BLaER1 treated with 17β-estradiol and CSF1 and Interleukin-3, amounts not matched to agents 10 nM and 100 nM (cell line): ENCODE measurements around the gene AP1B1.
"Not testable (repeated sequence)": the region's sequence is repeated elsewhere in the genome, so short reads cannot be mapped to it uniquely, and the experiment has no call there.

Source experiments
- H3K27ac ChIP-seq, 11 experiments: shearing (Covaris generic); formaldehyde crosslinking; 2 replicates each; pipeline ENCODE4 v1.8.1; 2022
- H3K27me3 ChIP-seq, 11 experiments: shearing (Covaris generic); formaldehyde crosslinking; 2 replicates each; pipeline ENCODE4 v1.8.1; 2022
- H3K36me3 ChIP-seq, 11 experiments: shearing (Covaris generic); formaldehyde crosslinking; 2 replicates each; pipeline ENCODE4 v1.8.1; 2022
- H3K4me1 ChIP-seq, 10 experiments: shearing (Covaris generic); formaldehyde crosslinking; 2 replicates each; pipeline ENCODE4 v1.8.1; 2022
- H3K4me2 ChIP-seq, 11 experiments: shearing (Covaris generic); formaldehyde crosslinking; 2 replicates each; pipeline ENCODE4 v1.8.1; 2022
- H3K4me3 ChIP-seq, 10 experiments: shearing (Covaris generic); formaldehyde crosslinking; 2 replicates each; pipeline ENCODE4 v1.8.1; 2022
- H3K9ac ChIP-seq, 11 experiments: shearing (Covaris generic); formaldehyde crosslinking; 2 replicates each; pipeline ENCODE4 v1.8.1; 2022
- H3K9me3 ChIP-seq, 11 experiments: shearing (Covaris generic); formaldehyde crosslinking; replicated peaks in 1 of 11; 2 replicates each; pipeline ENCODE4 v1.8.1; 2022
- H4K20me1 ChIP-seq, 11 experiments: shearing (Covaris generic); formaldehyde crosslinking; 2 replicates each; pipeline ENCODE4 v1.8.1; 2022
- Cebpa-rat ChIP-seq, 11 experiments: shearing (Covaris generic); IDR thresholded peaks; 2 replicates each; pipeline ENCODE4 v1.8.1; 2022

AP1B1 gene

DNA sequence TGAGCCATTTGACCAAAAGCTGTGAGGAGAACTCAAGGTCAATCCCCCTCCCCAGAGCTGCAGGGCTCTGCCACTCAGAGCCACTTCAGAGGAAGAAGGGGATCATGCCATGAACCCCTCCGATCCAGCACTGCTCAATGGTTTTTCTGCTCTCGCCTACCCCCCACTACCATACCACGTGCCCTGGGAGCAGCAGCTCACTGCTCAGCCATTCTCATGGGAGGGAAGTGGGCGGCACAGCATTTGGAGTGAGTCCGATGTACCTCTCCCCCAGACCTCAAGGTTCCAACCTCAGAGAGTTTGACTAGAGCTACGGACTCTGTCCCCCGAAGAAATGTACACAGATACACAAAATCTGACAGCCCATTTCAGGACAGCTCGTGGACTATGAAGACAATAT is 34.5 kb downstream of the AP1B1 start:
- peaks cover 0 to 14% (median 0%) of the 10 kb centered on the region in 11 experiments; a peak in 1 of 22 replicates for H3K27me3 ChIP-seq
- peaks cover 80 to 100% (median 92%) of the 10 kb centered on the region in 11 experiments for H3K36me3 ChIP-seq
- peak overlapping the region in 5 of 11 experiments; percentile 1 to 61 (median 3); a peak in 4 of 22 replicates for H3K9ac ChIP-seq
- H3K4me2 ChIP-seq, result peak overlapping the region; percentile 49 to 90 (median 77)
- peaks cover 31 to 38% (median 33%) of the 10 kb centered on the region in 10 experiments for H3K4me1 ChIP-seq
- no peaks in the 10 kb centered on the region for H3K9me3 ChIP-seq
- peaks cover 48 to 100% (median 69%) of the 10 kb centered on the region in 11 experiments for H4K20me1 ChIP-seq
- TF ChIP-seq Cebpa-rat (IDR thresholded peaks at IDR 0.05), result no peak
- 0 out of 20 replicates have a peak overlapping the region, but pooled peaks of 1 of the 10 experiments have one; percentile 1 for H3K4me3 ChIP-seq
- no peak overlapping the region for H3K27ac ChIP-seq

DNA sequence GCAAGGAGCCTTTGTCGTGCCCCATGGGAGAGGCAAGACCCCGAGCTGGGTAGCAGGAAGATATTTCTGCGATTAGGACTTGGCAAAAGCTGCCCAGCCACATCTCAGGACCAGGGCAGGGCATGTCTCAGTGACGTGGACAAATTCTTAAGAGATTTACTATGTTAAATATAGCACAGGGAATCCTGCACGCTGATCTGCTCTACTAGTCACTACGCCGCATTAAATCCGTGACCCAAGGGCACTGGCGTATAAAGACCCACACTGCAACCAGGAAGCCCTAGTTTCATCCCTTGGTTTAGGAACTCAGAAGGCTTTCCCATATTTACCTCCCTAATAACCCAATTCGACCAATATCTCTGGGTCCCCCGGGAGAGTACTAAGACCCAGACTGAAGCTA is 35.1 kb downstream of the AP1B1 start:
- Histone ChIP-seq H3K27ac (no peak overlapping the region), H3K9me3 (no peaks in the 10 kb centered on the region), H3K4me1 (peaks cover 31 to 38% (median 33%) of the 10 kb centered on the region in 10 experiments), H3K4me3 (no peak overlapping the region), H3K9ac (peak overlapping the region in 4 of 11 experiments; percentile 1 to 61 (median 7); a peak in 5 of 22 replicates), H3K36me3 (peaks cover 80 to 100% (median 92%) of the 10 kb centered on the region in 11 experiments), H3K27me3 (peaks cover 0 to 14% (median 0%) of the 10 kb centered on the region in 11 experiments; a peak in 1 of 22 replicates), H3K4me2 (peak overlapping the region; percentile 49 to 90 (median 77)), H4K20me1 (peaks cover 43 to 98% (median 63%) of the 10 kb centered on the region in 11 experiments)
- TF ChIP-seq Cebpa-rat (IDR thresholded peaks at IDR 0.05), result no peak

DNA sequence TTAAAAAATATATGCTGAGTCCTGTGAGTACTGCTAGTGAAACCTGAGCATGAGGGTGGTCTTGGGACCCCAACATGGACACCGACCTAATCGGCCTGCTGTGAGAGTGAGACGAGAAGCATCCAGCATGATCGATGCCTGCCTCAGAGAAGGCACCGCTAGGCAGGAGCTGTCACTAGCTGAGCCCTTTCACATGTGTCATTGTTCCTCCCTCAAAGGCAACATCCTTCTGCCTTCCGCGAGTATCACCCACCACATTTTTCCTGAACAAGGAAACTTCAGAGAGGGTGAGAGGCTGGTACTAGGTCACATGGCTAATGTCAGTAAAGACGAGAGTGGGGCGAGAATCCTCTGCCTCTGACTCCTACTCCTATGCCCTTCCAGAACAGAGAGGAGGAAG is 35.6 kb downstream of the AP1B1 start:
- peak overlapping the region; percentile 49 to 90 (median 77); a peak in 21 of 22 replicates for H3K4me2 ChIP-seq
- no peaks in the 10 kb centered on the region for H3K9me3 ChIP-seq
- H3K4me3 ChIP-seq, result no peak overlapping the region
- TF ChIP-seq Cebpa-rat (IDR thresholded peaks at IDR 0.05), result no peak
- H3K4me1 ChIP-seq, result peaks cover 31 to 38% (median 33%) of the 10 kb centered on the region in 10 experiments
- peaks cover 38 to 98% (median 58%) of the 10 kb centered on the region in 11 experiments for H4K20me1 ChIP-seq
- H3K27me3 ChIP-seq, result peaks cover 0 to 14% (median 0%) of the 10 kb centered on the region in 11 experiments; a peak in 1 of 22 replicates
- H3K36me3 ChIP-seq, result peaks cover 80 to 100% (median 92%) of the 10 kb centered on the region in 11 experiments
- peak overlapping the region in 4 of 11 experiments; percentile 1 to 61 (median 7); a peak in 4 of 22 replicates for H3K9ac ChIP-seq
- H3K27ac ChIP-seq, result no peak overlapping the region

DNA sequence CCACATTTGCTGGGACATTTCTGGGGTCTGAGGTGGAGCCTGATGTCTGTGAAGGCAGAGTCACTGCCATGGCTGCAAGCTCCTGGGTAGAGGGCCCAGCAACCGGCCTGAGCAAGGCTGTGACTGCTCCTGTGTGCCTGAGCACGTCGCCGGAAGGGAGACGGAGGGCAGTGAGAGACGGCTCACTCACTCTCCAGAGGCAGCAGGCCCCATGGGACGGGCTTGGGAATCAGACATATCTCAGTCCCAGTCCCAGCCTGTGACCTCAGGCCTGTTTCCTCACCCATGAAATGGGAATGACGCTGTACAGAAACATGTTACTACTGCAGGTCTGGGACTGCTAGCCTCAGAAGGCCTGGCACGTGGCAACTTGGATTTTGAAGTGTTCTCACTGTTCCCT is 36.5 kb downstream of the AP1B1 start:
- Histone ChIP-seq H3K27ac (no peak overlapping the region), H4K20me1 (peaks cover 38 to 99% (median 56%) of the 10 kb centered on the region in 11 experiments), H3K4me1 (peaks cover 31 to 38% (median 33%) of the 10 kb centered on the region in 10 experiments), H3K4me2 (0 out of 22 replicates have a peak overlapping the region, but pooled peaks of 1 of the 11 experiments have one; percentile 77), H3K9me3 (no peaks in the 10 kb centered on the region), H3K4me3 (no peak overlapping the region), H3K9ac (no peak overlapping the region), H3K27me3 (peaks cover 0 to 14% (median 0%) of the 10 kb centered on the region in 11 experiments; a peak in 1 of 22 replicates), H3K36me3 (peaks cover 83 to 100% (median 92%) of the 10 kb centered on the region in 11 experiments)
- TF ChIP-seq Cebpa-rat (IDR thresholded peaks at IDR 0.05), result no peak

DNA sequence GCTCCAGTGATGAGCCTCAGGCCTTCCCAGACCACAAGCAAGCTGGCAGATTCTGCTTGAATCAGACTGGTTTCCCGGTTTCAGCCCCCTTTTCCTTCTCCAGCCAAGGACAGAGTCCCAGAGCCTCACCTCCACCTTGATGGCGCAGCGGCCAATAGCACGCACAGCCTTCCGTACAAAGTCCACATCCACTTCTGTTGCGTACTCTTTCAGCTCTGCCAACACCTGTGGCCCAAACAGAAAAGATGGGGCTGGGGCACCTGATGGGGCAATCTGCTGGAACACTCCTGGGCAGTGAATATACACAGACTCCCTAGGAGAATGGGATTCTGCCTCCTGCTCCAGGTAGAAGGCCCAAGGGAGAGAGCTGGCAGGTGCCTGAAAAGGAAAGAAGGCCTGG is 37.3 kb downstream of the AP1B1 start:
- peaks cover 31 to 38% (median 33%) of the 10 kb centered on the region in 10 experiments for H3K4me1 ChIP-seq
- H3K4me3 ChIP-seq, result no peak overlapping the region
- peaks cover 35 to 99% (median 53%) of the 10 kb centered on the region in 11 experiments for H4K20me1 ChIP-seq
- no peak overlapping the region for H3K4me2 ChIP-seq
- no peak for TF ChIP-seq Cebpa-rat (IDR thresholded peaks at IDR 0.05)
- H3K27ac ChIP-seq, result no peak overlapping the region
- no peak overlapping the region for H3K9ac ChIP-seq
- no peaks in the 10 kb centered on the region for H3K9me3 ChIP-seq
- H3K27me3 ChIP-seq, result peaks cover 0 to 10% (median 0%) of the 10 kb centered on the region in 11 experiments; a peak in 1 of 22 replicates
- H3K36me3 ChIP-seq, result peaks cover 83 to 100% (median 92%) of the 10 kb centered on the region in 11 experiments

DNA sequence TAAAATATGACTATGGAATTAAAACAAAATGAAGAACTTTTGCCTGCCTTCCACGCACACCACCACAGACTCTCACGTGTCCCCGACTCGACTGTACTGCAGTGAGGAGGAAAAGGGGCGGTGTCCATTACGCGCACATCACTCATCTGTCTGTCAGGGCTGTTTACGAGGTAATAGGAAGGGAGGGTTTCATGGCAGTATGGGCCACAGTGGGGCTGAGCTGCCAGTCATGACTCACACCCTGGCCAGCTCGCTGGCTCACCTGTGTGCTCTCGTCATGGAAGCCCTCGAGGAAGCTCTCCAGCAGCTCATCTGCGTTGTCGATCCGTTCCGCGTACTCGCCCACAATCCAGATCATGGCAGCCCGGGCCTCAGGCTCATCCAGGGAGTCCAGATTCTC is 39.4 kb downstream of the AP1B1 start:
- no peaks in the 10 kb centered on the region for H3K9me3 ChIP-seq
- H3K27me3 ChIP-seq, result 0 out of 22 replicates have a peak, but pooled peaks cover 0 to under 1% (median 0%) of the 10 kb centered on the region in 11 experiments
- no peak overlapping the region for H3K9ac ChIP-seq
- peaks cover 18 to 99% (median 35%) of the 10 kb centered on the region in 11 experiments for H4K20me1 ChIP-seq
- peaks cover 17 to 26% (median 23%) of the 10 kb centered on the region in 10 experiments for H3K4me1 ChIP-seq
- no peak overlapping the region for H3K4me2 ChIP-seq
- no peak overlapping the region for H3K4me3 ChIP-seq
- no peak for TF ChIP-seq Cebpa-rat (IDR thresholded peaks at IDR 0.05)
- H3K36me3 ChIP-seq, result peaks cover 82 to 100% (median 92%) of the 10 kb centered on the region in 11 experiments
- H3K27ac ChIP-seq, result no peak overlapping the region

DNA sequence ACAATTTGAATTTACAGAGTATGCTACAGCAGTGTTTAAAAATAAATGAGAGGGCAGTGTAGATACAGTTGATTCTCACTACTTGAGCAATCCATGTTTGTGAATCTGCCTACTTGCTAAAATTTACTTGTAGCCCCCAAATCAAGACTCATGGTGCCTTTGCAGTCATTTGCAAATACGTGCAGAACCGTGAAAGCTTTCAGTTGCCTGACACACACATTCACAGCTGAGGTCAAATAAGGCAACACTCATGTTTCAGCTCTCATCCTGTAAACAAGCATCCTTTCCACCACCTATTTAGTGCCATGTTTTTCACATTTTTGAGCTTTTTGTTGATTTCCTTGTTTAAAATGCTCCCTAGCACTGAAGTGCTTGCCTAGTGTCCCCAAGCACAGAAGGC is 40.3 kb downstream of the AP1B1 start:
- Histone ChIP-seq H3K4me3 (no peak overlapping the region), H3K27ac (no peak overlapping the region), H4K20me1 (peaks cover 10 to 99% (median 35%) of the 10 kb centered on the region in 11 experiments), H3K36me3 (peaks cover 83 to 100% (median 95%) of the 10 kb centered on the region in 11 experiments), H3K27me3 (no peaks in the 10 kb centered on the region), H3K9me3 (no peaks in the 10 kb centered on the region), H3K4me1 (peaks cover 17 to 26% (median 23%) of the 10 kb centered on the region in 10 experiments), H3K9ac (no peak overlapping the region), H3K4me2 (no peak overlapping the region)
- no peak for TF ChIP-seq Cebpa-rat (IDR thresholded peaks at IDR 0.05)

DNA sequence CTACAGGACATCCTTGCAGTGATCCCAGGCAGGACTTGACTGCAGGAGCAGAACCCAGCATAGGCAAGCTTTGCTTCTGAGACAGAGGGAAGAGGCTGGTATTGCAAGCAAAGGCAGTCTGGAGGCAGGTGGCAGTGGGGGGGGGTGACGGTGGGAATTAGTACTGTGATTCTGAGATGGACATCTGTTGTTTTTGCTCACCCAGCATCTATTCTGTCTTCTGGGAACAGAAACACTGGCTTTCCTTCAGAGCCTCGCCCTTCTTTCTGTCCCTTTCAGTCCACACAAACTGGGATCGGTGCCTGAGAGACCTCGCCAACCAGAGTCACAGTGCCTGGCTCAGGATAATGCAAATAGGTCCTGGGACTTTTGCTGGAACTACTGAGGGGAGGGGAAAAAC is 41.7 kb downstream of the AP1B1 start:
- Histone ChIP-seq H3K36me3 (peaks cover 72 to 100% (median 88%) of the 10 kb centered on the region in 11 experiments), H3K27me3 (no peaks in the 10 kb centered on the region), H3K9me3 (no peaks in the 10 kb centered on the region), H3K4me1 (peaks cover 23 to 32% (median 28%) of the 10 kb centered on the region in 10 experiments), H4K20me1 (peaks cover 0 to 99% (median 34%) of the 10 kb centered on the region in 11 experiments; a peak in 20 of 22 replicates), H3K9ac (peak overlapping the region in 1 of 11 experiments; percentile 14; a peak in 1 of 22 replicates), H3K27ac (no peak overlapping the region), H3K4me2 (no peak overlapping the region), H3K4me3 (no peak overlapping the region)
- no peak for TF ChIP-seq Cebpa-rat (IDR thresholded peaks at IDR 0.05)

DNA sequence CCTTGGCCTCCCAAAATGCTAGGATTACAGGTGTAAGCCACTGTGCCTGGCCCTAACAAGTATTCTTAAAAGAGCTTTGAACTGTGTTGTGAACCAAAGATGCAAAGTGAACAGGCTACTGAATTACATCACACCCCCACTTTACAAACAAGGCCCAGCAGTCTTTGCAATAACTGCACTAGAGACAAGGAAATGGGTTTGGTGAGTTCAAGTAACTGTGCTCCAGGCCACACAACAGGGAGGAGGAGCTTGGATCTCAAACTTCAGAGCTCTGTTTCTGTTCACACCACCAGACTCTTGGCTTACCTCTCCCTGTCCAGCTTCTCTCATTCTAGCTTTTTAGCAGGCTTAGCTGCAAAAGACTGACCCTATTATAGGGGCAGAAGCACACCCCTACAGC is 42.4 kb downstream of the AP1B1 start:
- Histone ChIP-seq H3K4me2 (no peak overlapping the region), H3K4me3 (no peak overlapping the region), H3K9me3 (no peaks in the 10 kb centered on the region), H3K36me3 (peaks cover 72 to 100% (median 88%) of the 10 kb centered on the region in 11 experiments), H3K27me3 (no peaks in the 10 kb centered on the region), H3K4me1 (peaks cover 23 to 38% (median 34%) of the 10 kb centered on the region in 10 experiments), H3K27ac (no peak overlapping the region), H4K20me1 (peaks cover 0 to 99% (median 34%) of the 10 kb centered on the region in 11 experiments; a peak in 20 of 22 replicates), H3K9ac (no peak overlapping the region)
- no peak for TF ChIP-seq Cebpa-rat (IDR thresholded peaks at IDR 0.05)

DNA sequence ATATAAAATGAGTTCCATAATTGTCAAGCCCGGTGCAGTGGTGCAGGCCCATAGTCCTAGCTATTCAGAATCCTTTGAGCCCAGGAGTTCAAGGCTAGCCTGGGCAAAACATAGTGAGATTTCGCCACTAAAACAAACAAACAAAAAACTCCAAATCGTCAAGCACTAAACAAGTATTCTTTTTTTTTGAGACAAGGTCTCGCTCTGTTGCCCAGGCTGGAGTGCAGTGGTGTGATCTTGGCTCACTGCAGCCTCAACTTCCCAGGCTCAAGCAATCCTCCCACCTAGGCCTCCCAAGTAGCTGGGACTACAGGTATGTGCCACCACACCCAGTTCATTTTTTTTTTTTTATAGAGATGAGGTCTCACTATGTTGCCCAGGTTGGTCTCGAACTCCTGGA is 43.5 kb downstream of the AP1B1 start:
- peaks cover 72 to 100% (median 88%) of the 10 kb centered on the region in 11 experiments for H3K36me3 ChIP-seq

More for the DNA sequence above, 43.5 kb downstream of the AP1B1 start:
- H3K9ac ChIP-seq, H3K9me3 ChIP-seq, H3K4me3 ChIP-seq, H3K27ac ChIP-seq, H3K27me3 ChIP-seq: not testable (repeated sequence)
- Histone ChIP-seq H4K20me1 (peaks cover 0 to 99% (median 35%) of the 10 kb centered on the region in 11 experiments; a peak in 20 of 22 replicates), H3K4me1 (peaks cover 23 to 48% (median 44%) of the 10 kb centered on the region in 10 experiments), H3K4me2 (peak overlapping the region in 1 of 11 experiments; percentile 81; a peak in 2 of 22 replicates)
